Stromal cell of bone marrow (primary cell): ENCODE measurements around the gene GLDC.
A peak's percentile ranks its signal among the peaks of the same experiment; 100 is the strongest.

Experiments
- DNase-seq: peaks from one replicate; pipeline ENCODE4 v3.0.0-alpha.2; 2012; ENCODE audit warnings: low read depth

Gene GLDC

GRCh38 chr9:6620353-6620752 lies 25.2 kb downstream of the GLDC start:
- no peak for DNase-seq

DNA sequence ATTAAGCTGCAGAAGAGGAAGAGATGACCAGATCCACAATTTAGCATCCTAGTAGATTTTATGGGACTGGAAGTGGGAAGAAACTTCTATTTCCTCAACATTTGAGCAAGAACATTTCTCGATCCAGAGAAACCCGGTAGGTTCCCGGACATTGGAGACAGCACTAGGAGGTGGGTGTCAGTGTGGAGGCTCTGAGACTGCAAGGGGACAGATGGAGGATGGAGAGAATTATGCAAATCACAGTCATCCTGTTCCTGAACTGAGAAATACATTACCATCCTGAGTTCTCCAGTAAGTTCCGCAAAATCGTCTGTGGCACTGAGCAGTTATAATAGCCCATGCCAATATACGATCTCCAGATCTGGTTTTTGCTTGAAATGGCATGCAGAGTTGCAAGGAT lies 25.6 kb downstream of the GLDC start:
- DNase-seq: no peak

DNA sequence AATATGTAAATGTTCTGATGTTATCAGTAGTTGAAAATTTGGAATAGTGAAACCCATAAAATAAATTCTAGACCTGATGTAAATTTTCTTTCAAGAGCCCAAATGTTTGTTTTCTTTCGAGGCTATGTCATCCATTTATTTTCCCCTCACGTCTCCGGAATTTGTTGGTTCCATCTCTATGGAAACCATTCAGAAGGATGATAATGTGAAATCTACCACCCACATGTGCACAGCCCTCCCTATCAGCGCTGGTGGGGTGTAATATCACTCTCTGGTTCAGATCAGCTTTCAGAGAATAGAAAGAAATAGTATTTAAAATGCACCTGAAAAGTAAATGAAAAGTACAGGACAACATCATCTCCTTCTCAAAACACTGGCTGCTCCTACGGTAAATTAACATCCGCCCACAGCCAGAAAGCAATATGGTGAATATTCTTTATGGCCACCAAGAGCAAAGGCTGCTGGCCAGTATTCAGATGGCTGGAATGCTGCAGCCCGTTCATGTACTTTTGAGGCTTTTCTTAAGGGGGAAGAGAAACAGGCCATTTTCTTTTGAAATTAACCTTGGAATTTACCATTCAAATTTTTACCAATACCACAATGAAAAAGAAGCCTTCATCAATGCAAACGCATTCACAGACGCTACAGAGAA lies 28.5 kb downstream of the GLDC start:
- DNase-seq: no peak

DNA sequence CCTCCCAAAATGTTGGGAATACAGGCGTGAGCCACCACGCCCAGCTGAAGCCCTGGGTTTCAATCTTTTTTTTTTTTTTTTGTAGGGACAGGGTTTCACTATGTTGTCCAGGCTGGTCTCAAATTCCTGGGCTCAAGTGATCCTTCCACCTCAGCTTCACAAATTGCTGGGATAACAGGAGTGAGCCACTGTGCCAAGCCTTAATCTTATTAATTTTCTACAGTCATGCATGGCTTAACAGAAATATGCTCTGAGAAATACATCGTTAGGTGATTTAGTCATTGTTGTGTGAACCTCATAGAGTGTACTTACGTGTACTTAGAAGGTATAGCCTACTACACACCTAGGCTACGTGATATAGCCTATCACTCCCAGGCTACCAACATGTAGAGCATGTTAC lies 31.0 kb downstream of the GLDC start:
- no peak for DNase-seq

- DNase-seq: no peak
Measured at GRCh38 chr9:6611865-6612264, 33.7 kb downstream of the GLDC start.

GRCh38 chr9:6610073-6610472 lies 35.5 kb downstream of the GLDC start:
- DNase-seq: no peak

DNA sequence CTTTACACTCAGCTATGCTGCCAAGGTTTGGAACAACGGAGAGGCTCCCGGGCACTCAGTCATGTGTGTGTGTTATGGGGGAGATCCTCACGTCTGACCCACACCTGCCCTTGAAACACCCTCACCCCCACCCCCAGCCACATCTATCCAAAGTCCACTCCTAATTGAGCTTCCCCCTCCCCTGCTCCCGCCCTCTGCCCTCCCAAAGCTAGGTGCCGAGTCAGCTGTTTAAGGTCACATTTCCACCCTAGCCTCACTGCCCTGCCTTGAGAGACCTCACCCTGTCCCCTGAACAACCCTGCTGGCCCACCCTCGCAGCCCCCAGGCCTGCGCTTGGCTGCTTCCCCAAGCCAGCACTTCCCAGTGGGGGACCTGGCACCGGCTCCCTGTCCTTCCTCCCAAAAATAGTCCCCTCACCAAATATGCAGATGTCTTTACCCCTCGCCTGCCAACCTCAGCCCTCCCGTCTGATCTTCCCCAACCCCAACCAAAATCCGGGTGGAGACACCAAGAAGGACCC lies 36.0 kb downstream of the GLDC start:
- DNase-seq: no peak

DNA sequence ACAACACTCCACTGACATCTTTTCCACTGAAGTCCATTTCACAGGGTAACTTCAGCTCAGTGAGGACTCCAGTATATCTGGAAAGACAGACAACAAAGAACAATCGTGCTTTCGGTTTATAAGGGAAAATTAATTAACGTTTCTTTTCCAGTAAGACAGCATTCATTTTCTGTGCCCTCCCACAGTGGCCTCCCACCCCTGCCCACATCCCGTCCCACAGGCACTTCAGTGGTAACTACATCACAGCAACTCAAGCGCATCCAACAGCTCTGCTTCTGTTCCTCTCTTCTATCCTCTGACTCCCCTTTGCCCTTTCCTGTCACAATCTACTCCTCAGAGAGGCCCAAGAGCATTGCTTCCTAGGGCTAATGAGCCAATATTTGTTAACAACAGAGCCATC lies 40.3 kb downstream of the GLDC start:
- DNase-seq: no peak

DNA sequence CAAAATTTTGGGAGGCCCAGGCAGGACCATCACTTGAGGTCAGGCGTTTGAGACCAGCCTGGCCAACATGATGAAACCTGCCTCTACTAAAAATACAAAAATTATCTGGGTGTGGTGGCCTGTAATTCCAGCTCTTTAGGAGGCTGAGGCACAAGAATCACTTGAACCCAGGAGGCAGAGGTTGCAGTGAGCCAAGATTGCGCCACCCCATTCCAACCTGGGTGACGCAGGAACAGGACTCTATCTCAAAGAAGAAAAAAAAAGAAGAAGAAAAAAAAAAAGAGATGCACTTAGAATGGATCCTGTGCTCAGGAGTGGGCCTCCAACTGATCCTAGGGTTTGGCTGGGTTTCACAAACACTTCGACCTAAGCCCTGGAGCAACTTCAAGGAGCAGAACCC lies 45.1 kb downstream of the GLDC start:
- DNase-seq: no peak

GRCh38 chr9:6600006-6600405 lies 45.5 kb downstream of the GLDC start:
- DNase-seq: no peak

DNA sequence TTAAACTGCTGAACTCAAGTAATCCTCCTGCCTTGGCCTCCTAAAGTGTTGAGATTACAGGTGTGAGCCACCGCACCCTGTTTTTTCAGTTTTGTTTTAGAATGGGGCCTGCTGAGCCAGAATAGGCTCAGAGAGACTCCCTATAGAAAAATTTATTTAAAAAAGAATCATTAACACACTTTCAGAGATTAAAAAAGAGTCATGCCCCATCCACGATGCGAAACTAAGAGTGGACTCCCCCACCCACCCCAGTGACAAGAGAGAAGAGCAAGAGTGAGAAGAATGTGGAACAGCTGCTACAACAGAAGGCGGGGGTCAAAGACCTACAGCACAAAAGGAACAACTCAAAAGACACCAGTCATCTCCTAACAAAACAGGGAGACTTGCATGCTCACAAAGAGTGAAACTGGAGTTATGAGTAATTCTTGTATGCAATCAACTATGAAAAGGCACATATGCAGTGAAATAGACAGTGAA lies 47.2 kb downstream of the GLDC start:
- DNase-seq: no peak

DNA sequence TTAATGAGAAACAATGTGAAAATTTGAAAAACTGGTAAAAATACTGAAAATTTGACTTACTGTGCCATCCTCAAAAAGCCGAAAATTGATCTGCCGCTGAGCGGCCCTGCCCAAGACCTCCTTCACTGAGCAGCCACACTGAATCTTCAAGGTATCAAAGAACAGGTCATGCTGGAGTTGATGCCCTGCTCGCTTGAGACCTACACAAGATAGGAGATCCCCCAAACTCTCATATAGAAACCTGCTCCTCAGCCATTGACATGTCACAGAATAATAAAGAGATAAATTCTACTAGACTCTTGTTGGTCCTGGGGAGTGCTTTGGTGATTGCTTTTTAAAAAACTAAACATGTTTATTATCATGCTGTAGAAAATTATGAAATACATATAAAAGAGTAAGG lies 52.7 kb downstream of the GLDC start:
- DNase-seq: no peak

DNA sequence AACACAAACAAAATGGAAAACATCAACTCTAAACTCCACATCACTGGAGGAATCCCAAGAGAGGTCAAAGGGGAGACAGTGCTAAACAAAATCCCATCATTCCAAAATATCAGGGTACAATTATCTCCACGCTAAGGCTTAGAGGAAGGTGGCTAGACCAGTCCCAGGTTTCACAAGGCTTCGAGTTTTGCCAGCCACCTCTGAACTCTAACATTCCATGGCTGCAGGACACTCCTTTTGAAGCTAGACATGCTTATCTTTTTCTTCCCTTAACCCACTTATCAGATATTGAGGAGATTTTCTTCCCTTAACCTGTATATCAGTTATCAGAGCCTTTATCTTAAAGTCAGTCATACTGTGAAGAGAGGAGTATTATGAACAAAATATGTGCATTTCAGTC lies 53.3 kb downstream of the GLDC start:
- no peak for DNase-seq

DNA sequence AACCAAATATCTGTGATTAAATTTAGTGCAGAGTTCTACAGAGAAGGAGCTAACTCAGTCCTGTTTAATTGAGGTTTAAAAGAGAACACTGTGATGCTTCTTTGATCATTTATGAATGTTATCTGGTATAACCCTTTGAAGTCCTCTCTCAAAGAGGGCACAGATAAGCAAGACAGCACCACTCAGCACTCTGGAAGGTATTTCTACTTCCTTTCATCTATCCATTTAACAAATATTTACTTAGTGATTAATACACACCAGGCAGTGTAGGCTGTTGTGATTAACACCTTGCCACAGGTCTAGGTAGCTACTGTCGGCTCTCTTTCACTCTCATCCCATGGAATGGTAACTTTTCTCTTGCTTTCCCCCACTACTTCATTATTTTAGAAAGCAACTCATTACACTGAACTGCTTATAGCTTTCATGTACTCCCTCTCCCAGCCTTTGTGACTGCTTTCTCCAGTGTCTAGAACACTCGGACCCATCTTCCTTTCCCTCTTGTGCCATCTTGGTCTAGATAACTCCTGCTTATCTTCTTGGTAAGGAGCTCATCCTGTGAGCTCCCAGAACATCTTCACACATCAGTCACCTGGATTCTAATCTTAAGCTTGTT lies 54.7 kb downstream of the GLDC start:
- no peak for DNase-seq

DNA sequence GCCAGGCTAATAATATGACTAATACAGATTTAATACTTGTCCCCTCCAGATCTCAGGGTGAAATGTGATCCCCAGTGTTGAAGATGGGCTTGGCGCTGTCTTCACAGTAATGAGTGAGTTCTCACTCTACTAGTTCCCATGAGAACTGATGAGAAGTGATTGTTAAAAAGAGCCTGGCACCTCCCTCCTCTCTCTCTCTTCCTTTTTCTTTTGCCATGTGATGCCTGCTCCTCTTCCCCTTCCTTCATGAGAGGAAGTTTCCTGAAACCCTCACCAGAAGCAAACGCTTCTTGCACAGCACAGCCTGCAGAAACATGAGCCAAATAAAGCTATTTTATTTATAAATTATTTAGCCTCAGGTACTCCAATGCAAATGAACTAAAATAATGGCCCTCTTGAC lies 55.2 kb downstream of the GLDC start:
- no peak for DNase-seq

GRCh38 chr9:6584881-6585597 lies 60.5 kb downstream of the GLDC start:
- peak; percentile 27 for DNase-seq

DNA sequence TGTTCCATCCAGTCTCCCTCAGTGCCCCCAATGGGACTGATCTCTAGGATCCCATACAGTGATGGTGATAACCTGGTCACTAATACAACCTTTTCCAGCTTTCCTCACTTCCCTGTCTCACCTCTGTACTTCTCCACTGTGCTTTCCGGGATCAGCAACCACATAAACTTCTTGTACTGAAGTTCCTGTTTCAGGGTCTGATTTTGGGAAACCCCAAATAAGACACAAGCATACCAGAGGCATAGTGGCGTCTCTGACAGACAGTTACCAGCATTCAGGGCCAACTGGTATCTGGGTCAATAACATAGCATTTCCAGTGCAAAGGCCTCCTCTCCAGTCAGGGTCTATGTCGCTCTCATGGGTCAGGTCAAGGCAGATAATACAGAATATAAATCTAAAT lies 64.3 kb downstream of the GLDC start:
- no peak for DNase-seq

GRCh38 chr9:6579613-6580012 lies 65.9 kb downstream of the GLDC start:
- no peak for DNase-seq

GRCh38 chr9:6576987-6577386 lies 68.5 kb downstream of the GLDC start:
- DNase-seq: no peak

DNA sequence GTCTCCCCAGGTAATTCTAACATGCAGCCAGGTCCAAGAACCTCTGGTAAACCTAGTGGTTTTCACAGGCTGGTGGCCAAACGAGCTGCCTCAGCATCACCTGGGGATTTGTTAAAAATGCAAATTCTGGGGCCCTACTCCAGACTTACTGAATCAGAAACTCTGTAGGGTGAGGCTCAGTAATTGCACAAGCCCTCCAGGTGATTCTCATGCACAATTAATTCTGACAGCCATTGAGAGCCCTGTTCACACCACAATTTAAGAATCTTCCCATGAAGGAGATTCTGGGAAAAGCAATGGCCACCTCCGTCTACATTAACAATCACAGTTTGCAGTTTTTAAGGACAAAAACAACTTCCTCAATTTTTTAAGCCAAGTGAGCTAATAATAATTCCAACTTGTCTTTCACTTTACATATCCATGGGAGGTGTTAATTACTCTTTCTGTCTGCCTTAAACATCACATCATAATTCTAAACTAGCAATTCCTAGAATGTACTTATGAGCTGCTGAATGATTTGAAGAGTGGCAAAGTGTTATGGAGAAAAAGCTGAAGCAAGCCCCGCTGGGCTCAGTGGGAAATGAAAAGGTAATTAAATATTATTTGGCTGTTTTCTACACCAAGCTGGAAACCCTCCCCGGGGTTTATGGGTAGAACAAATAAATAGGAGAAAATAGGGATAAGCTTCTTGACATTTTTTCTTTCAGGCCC lies 70.0 kb downstream of the GLDC start:
- no peak for DNase-seq

DNA sequence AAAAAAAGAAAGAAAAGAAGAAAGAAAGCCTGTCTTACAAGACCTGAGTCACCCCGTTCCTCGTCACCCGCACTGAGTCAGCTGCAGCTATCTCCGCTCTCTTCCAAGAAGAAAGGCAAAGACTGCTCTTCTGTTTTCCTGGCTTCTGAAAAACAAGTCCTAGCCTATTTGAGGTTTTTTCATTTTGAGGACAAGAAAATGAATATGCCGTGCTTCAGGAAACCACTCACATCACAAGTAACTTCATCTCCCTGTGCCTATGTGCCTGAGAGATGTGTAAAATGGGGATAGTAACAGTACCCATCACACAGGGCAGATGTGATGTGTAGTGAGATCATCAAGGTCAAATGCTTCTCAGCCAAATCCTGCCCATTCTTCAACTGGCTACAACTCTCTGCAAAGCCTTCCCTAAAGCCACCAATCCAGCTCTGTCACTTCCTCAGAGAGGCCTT lies 78.4 kb downstream of the GLDC start:
- peak; percentile 91 for DNase-seq

DNA sequence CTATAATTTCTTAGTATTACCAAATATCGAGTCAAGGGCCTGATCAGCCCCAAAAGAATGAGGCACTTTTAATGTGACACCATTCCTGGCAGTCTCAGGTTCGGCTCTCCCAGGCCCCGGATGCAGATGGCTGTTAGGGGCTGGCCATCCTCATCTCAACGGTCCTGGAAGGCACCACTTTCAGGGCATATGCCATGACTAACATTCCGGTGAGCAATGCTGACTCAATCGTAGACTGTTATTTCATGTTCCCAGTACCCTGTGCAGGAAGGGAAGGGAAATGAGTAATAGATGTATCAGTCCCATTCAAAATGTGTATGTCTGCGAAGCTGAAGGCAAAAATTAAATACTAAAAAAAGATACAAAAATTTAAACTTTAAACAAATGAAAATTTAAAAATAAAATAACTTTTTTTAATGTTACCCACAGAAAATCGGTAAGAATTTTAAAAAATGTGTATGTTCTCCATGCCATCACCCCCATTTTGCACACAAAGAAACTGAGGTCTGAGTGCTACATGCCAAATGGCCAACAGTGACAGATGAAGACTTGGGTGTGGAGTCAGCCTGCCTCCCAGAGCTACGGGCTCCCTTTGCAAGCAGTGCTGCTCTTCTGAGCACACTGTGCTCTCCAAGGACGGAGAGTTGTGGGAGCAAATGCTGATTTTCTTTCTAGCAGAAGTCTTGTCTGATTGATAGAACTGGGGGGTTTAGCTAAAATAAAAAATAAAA lies 79.0 kb downstream of the GLDC start:
- DNase-seq: peak; percentile 97
